ENCODE data around the gene KRTAP10-10. TPM values are rescaled to one million over a fixed set of nuclear protein-coding genes. Genes with fewer than 3 reads are reported as not detected.

Gene KRTAP10-10
- total RNA-seq, 2 donors from 2014 or later, result not detected

DNA sequence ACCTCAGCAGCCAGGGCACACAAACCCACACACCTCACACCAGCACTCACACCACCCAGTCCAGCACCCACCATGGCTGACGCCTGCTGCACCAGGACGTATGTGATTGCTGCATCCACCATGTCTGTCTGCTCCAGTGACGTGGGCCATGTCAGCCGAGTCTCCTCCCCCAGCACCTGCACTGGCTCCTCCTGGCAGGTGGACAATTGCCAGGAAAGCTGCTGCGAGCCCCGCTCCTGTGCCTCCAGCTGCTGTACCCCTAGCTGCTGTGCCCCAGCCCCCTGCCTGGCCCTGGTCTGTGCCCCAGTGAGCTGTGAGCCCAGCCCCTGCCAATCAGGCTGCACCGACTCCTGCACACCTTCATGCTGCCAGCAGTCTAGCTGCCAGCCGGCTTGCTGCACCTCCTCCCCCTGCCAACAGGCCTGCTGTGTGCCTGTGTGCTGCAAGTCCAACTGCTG lies 25.1 kb upstream of the KRTAP10-10 start, which contains the start of gene KRTAP10-8:
TSS of gene KRTAP10-8 (plus strand) at position 51 of the 458 bp plus-strand sequence. CDS start at position 73, 22 bp downstream.
- H3K27ac Mint-ChIP-seq, result no peak within 1 kb of the TSS
- H3K4me3 Mint-ChIP-seq, result no peak within 1 kb of the TSS
- H3K36me3 Mint-ChIP-seq (ENCODE audit: low read depth), result no peaks in the 10 kb centered on the region
- no peaks in the 10 kb centered on the region for H3K9me3 ChIP-seq (ENCODE audit: control insufficient read depth, low read length, poor library complexity, severe bottlenecking)
- H3K27me3 Mint-ChIP-seq, result no peaks in the 10 kb centered on the region
- no peak for ATAC-seq
- DNase-seq, result no peak
- peaks cover 11% of the 10 kb centered on the region for H3K4me1 Mint-ChIP-seq

- ATAC-seq (no peak), DNase-seq (no peak)
- no peaks in the 10 kb centered on the region for H3K27me3 Mint-ChIP-seq
- no peak overlapping the region for H3K27ac Mint-ChIP-seq
- peaks cover 13% of the 10 kb centered on the region for H3K4me1 Mint-ChIP-seq
- no peaks in the 10 kb centered on the region for H3K9me3 ChIP-seq (ENCODE audit: control insufficient read depth, low read length, poor library complexity, severe bottlenecking)
- no peaks in the 10 kb centered on the region for H3K36me3 Mint-ChIP-seq (ENCODE audit: low read depth)
- no peak overlapping the region for H3K4me3 Mint-ChIP-seq
These were observed 24.4 kb upstream of the KRTAP10-10 start for GRCh38 chr21:44612669-44613229.

GRCh38 chr21:44613386-44614155 lies 23.6 kb upstream of the KRTAP10-10 start:
- Mint-ChIP-seq H3K27ac (no peak overlapping the region), H3K4me1 (peaks cover 17% of the 10 kb centered on the region), H3K4me3 (no peak overlapping the region), H3K27me3 (no peaks in the 10 kb centered on the region), H3K36me3 (ENCODE audit: low read depth) (no peaks in the 10 kb centered on the region)
- ATAC-seq (no peak), DNase-seq (no peak)
- H3K9me3 ChIP-seq (ENCODE audit: control insufficient read depth, low read length, poor library complexity, severe bottlenecking), result no peaks in the 10 kb centered on the region

DNA sequence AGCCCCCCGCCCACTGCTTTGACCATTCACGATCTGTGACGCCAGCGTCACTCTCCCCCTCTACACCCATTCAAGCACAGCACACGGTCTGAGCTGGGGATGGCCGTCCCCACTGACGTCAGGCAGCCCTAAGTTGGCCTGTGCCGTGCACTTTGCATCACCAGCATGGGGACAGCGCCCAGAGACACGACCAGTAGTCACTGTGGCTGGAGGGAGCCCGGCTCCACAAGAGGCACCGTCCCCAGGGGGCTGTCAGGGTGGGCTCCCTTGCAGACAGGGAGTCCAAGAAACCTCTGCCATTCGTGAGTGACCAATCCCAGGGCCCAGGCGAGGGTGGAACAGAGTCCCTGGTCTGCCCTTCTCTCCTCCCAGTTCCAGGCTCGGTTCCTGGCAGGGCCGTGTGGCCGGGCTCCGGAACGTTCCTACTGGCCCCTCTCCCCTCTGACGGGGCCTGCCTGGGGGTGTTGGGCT lies 23.0 kb upstream of the KRTAP10-10 start:
- no peaks in the 10 kb centered on the region for H3K36me3 Mint-ChIP-seq (ENCODE audit: low read depth)
- ATAC-seq (no peak), DNase-seq (no peak)
- no peak overlapping the region for H3K27ac Mint-ChIP-seq
- peaks cover 23% of the 10 kb centered on the region for H3K4me1 Mint-ChIP-seq
- H3K27me3 Mint-ChIP-seq, result no peaks in the 10 kb centered on the region
- no peak overlapping the region for H3K4me3 Mint-ChIP-seq
- H3K9me3 ChIP-seq (ENCODE audit: control insufficient read depth, low read length, poor library complexity, severe bottlenecking), result no peaks in the 10 kb centered on the region

- H3K27ac Mint-ChIP-seq, result no peak overlapping the region
- no peak for ATAC-seq
- peaks cover 28% of the 10 kb centered on the region for H3K4me1 Mint-ChIP-seq
- H3K4me3 Mint-ChIP-seq, result no peak overlapping the region
- no peak for DNase-seq
- H3K9me3 ChIP-seq (ENCODE audit: control insufficient read depth, low read length, poor library complexity, severe bottlenecking), result no peaks in the 10 kb centered on the region
- peaks cover 5% of the 10 kb centered on the region for H3K36me3 Mint-ChIP-seq (ENCODE audit: low read depth)
- no peaks in the 10 kb centered on the region for H3K27me3 Mint-ChIP-seq
These were observed 22.2 kb upstream of the KRTAP10-10 start for GRCh38 chr21:44614961-44615391.

DNA sequence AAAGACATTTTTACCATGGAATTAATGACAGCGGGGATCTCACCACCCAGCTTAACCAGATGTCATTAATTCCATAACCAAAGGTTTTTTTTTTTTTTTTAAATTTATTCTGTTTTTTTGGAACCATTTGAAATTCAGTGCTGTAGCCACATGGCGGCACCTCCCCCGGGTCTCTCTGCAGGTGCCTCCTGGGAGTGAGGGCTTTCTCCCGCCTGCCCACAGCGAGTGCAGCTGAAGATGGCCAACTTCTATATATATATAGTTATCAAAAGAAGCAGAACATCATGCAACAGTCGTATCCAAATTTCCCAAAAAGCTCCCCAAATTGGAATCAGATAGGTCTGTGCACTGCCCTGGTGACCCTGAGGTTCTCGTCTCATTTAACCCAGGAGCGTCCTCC lies 21.7 kb upstream of the KRTAP10-10 start:
- H3K4me3 Mint-ChIP-seq, result no peak overlapping the region
- peaks cover 5% of the 10 kb centered on the region for H3K36me3 Mint-ChIP-seq (ENCODE audit: low read depth)
- H3K4me1 Mint-ChIP-seq, result peaks cover 29% of the 10 kb centered on the region
- peak overlapping the region; percentile 73 for H3K27ac Mint-ChIP-seq
- H3K9me3 ChIP-seq (ENCODE audit: control insufficient read depth, low read length, poor library complexity, severe bottlenecking), result no peaks in the 10 kb centered on the region
- ATAC-seq (no peak), DNase-seq (no peak)
- H3K27me3 Mint-ChIP-seq, result no peaks in the 10 kb centered on the region

GRCh38 chr21:44615911-44616590 lies 21.1 kb upstream of the KRTAP10-10 start:
- H3K27ac Mint-ChIP-seq, result peak overlapping the region; percentile 73
- no peak for ATAC-seq
- peak overlapping the region; percentile 47 for H3K4me3 Mint-ChIP-seq
- DNase-seq, result no peak
- peaks cover 29% of the 10 kb centered on the region for H3K4me1 Mint-ChIP-seq
- H3K36me3 Mint-ChIP-seq (ENCODE audit: low read depth), result peaks cover 5% of the 10 kb centered on the region
- H3K27me3 Mint-ChIP-seq, result no peaks in the 10 kb centered on the region
- no peaks in the 10 kb centered on the region for H3K9me3 ChIP-seq (ENCODE audit: control insufficient read depth, low read length, poor library complexity, severe bottlenecking)

GRCh38 chr21:44616591-44616926 lies 20.6 kb upstream of the KRTAP10-10 start:
- Mint-ChIP-seq H3K36me3 (ENCODE audit: low read depth) (peaks cover 5% of the 10 kb centered on the region), H3K27ac (peak overlapping the region; percentile 73), H3K4me3 (peak overlapping the region; percentile 47), H3K4me1 (peaks cover 29% of the 10 kb centered on the region), H3K27me3 (no peaks in the 10 kb centered on the region)
- no peaks in the 10 kb centered on the region for H3K9me3 ChIP-seq (ENCODE audit: control insufficient read depth, low read length, poor library complexity, severe bottlenecking)
- DNase-seq, result no peak
- no peak for ATAC-seq

- Mint-ChIP-seq H3K4me1 (peaks cover 29% of the 10 kb centered on the region), H3K27ac (peak overlapping the region; percentile 73), H3K4me3 (no peak overlapping the region), H3K27me3 (no peaks in the 10 kb centered on the region), H3K36me3 (ENCODE audit: low read depth) (peaks cover 5% of the 10 kb centered on the region)
- no peaks in the 10 kb centered on the region for H3K9me3 ChIP-seq (ENCODE audit: control insufficient read depth, low read length, poor library complexity, severe bottlenecking)
- DNase-seq, result no peak
- ATAC-seq, result no peak
These were observed 20.1 kb upstream of the KRTAP10-10 start for GRCh38 chr21:44617071-44617501.

DNA sequence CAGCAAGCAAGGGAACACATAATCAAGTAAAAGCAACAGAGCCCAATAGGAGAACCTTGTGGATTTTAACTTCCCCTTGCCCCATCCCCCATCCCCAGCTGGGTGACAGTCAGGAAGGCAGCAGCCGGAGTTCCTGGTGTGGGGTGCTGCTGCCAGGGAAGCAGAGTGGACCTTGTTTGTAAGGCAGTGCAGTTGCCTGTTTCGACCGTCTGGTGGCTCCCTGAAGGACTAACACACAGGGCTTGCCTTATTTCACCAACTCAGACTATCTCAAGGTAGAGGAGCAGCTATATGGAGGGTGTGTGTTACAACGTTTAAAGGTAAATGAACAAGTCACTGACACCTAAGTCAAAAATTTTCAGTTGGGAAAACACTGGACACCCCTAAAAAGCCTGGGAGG lies 18.7 kb upstream of the KRTAP10-10 start:
- DNase-seq (no peak), ATAC-seq (peak; percentile 39)
- peaks cover 2% of the 10 kb centered on the region for H3K9me3 ChIP-seq (ENCODE audit: control insufficient read depth, low read length, poor library complexity, severe bottlenecking)

GRCh38 chr21:44618909-44619308 lies 18.2 kb upstream of the KRTAP10-10 start:
- DNase-seq, result peak in 2 of 3 donors; percentile 22 to 42
- ATAC-seq, result peak; percentile 99
- Mint-ChIP-seq H3K4me1 (peaks cover 25% of the 10 kb centered on the region), H3K4me3 (peak overlapping the region; percentile 76), H3K27ac (peak overlapping the region; percentile 93), H3K27me3 (no peaks in the 10 kb centered on the region), H3K36me3 (ENCODE audit: low read depth) (peaks cover 8% of the 10 kb centered on the region)
- peaks cover 4% of the 10 kb centered on the region for H3K9me3 ChIP-seq (ENCODE audit: control insufficient read depth, low read length, poor library complexity, severe bottlenecking)

More for the DNA sequence above, 18.7 kb upstream of the KRTAP10-10 start:
- Mint-ChIP-seq H3K27me3 (no peaks in the 10 kb centered on the region), H3K4me1 (peaks cover 25% of the 10 kb centered on the region), H3K27ac (peak overlapping the region; percentile 93), H3K36me3 (ENCODE audit: low read depth) (peaks cover 7% of the 10 kb centered on the region), H3K4me3 (peak overlapping the region; percentile 76)

DNA sequence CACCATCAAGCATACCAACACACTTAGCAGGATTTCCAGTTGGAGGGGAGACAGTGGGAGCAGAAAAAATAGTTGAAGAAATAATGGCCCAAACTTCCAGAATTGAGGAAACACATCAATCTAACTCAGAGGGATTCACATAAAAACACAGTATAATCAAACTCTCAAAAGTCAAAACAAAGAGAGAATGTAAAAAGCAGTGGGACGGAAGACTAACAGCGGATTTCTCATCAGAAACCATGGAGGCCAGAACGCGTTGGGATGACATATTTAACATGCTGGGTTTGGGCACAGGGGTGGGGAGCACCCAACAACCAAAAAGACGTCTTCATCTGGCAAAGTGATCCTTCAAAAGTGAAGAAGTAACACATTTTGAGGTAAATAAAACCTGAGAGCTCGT lies 17.3 kb upstream of the KRTAP10-10 start:
- no peaks in the 10 kb centered on the region for H3K27me3 Mint-ChIP-seq
- peak overlapping the region; percentile 93 for H3K27ac Mint-ChIP-seq
- ATAC-seq (no peak), DNase-seq (no peak)
- peaks cover 23% of the 10 kb centered on the region for H3K4me1 Mint-ChIP-seq
- H3K4me3 Mint-ChIP-seq, result no peak overlapping the region
- H3K9me3 ChIP-seq (ENCODE audit: control insufficient read depth, low read length, poor library complexity, severe bottlenecking), result peaks cover 4% of the 10 kb centered on the region
- H3K36me3 Mint-ChIP-seq (ENCODE audit: low read depth), result peaks cover 10% of the 10 kb centered on the region

GRCh38 chr21:44623575-44623974 lies 13.6 kb upstream of the KRTAP10-10 start:
- Mint-ChIP-seq H3K27ac (no peak overlapping the region), H3K4me3 (no peak overlapping the region), H3K4me1 (peaks cover 12% of the 10 kb centered on the region), H3K27me3 (no peaks in the 10 kb centered on the region), H3K36me3 (ENCODE audit: low read depth) (peaks cover 10% of the 10 kb centered on the region)
- ATAC-seq (no peak), DNase-seq (no peak)
- H3K9me3 ChIP-seq (ENCODE audit: control insufficient read depth, low read length, poor library complexity, severe bottlenecking), result peaks cover 4% of the 10 kb centered on the region

Data from T-helper 17 cell (primary cell).